Uterus (tissue), 2 donors: ENCODE data around the gene GNRHR.

Source experiments
- CTCF ChIP-seq, 4 experiments: fragments of 200-600 bp in 2 of 4; fragments of 450-650 bp in 2 of 4; sonication (generic) in 2 of 4; IDR thresholded peaks; one replicate each; pipeline ENCODE4 v1.5.1; 2016 to 2019; ENCODE audit warnings: antibody characterized with exemption in 4 of 4, mild to moderate bottlenecking in 2 of 4, moderate library complexity in 1 of 4
- POLR2A ChIP-seq, 2 donors: fragments of 450-650 bp; IDR thresholded peaks; one replicate each; pipeline ENCODE4 v1.6.1; 2016; ENCODE audit warnings: antibody characterized with exemption in 2 of 2, mild to moderate bottlenecking in 1 of 2, moderate library complexity in 1 of 2

- TF ChIP-seq POLR2A (IDR thresholded peaks at IDR 0.05) (no peak), CTCF (IDR thresholded peaks at IDR 0.05) (no peak)
Measured at GRCh38 chr4:67699603-67700002, 54.6 kb downstream of the GNRHR start.
